Measurements from ENCODE around the gene TRABD2A. TPM values are rescaled to one million over a fixed set of nuclear protein-coding genes. Genes with fewer than 3 reads are reported as not detected.
A peak's percentile ranks its signal among the peaks of the same experiment; 100 is the strongest.

Gene TRABD2A
- total and polyA plus RNA-seq, 9 of the 15 experiments (the other 6 are each of a cell fraction or from before 2014, with no cell fraction given): 0.07 to 0.45 (median 0.25) TPM

DNA sequence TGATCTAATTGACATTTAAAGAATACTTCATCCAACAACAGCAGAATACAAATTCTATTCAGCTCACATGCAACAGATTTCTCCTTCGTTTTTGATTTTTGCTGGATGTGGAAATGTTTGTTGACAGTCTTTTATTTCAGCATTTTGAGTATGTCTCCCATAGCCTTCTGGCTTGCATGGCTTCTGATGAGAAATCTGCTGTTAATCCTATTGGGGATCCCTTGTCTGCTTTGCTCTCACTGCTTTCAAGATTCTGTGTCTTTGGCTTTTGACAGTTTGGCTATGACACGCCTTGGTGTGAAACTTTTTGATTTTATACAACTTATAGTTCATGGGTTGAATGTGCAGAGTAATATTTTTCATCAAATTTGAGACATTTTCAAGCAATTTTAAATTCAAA is 44.7 kb downstream of the TRABD2A start:
- H3K9ac ChIP-seq (ENCODE audit: insufficient read depth in 1 of 2, low read depth in 2 of 2, low read length in 2 of 2): no peak overlapping the region
- peaks cover 0 to 8% of the 10 kb centered on the region in 2 experiments; a peak in 1 of 5 replicates for H3K4me1 ChIP-seq (replicated peaks in 1 of 2; ENCODE audit: control insufficient read depth in 2 of 2, insufficient read depth in 2 of 2, low read length in 2 of 2)
- TF ChIP-seq GATAD2B (IDR thresholded peaks at IDR 0.05; ENCODE audit: borderline replicate concordance): no peak
- TF ChIP-seq, protein P1, sequence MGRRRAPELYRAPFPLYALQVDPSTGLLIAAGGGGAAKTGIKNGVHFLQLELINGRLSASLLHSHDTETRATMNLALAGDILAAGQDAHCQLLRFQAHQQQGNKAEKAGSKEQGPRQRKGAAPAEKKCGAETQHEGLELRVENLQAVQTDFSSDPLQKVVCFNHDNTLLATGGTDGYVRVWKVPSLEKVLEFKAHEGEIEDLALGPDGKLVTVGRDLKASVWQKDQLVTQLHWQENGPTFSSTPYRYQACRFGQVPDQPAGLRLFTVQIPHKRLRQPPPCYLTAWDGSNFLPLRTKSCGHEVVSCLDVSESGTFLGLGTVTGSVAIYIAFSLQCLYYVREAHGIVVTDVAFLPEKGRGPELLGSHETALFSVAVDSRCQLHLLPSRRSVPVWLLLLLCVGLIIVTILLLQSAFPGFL (CRISPR knock-in tag; IDR thresholded peaks at IDR 0.05): no peak
- no peak for TF ChIP-seq SLC30A9 (CRISPR knock-in tag; IDR thresholded peaks at IDR 0.05)
- TF ChIP-seq ZBTB26 (CRISPR knock-in tag; IDR thresholded peaks at IDR 0.05): no peak
- TF ChIP-seq E2F5 (CRISPR knock-in tag; IDR thresholded peaks at IDR 0.05): no peak
- peak; percentile 51; the same call in 1 of the 2 replicates for TF ChIP-seq CBX5 (IDR thresholded peaks at IDR 0.05; ENCODE audit: borderline replicate concordance, low read depth)
- no TSS peak for BruUV-seq (replicated peaks)
- 5% methylated on average over 2 of the region's 2 CpGs for WGBS (ENCODE audit: insufficient coverage, low coverage, missing lambda C conversion rate)
- peaks cover 2 to 26% of the 10 kb centered on the region in 2 experiments; a peak in 2 of 5 replicates for H3K27me3 ChIP-seq (ENCODE audit: control insufficient read depth in 2 of 2, insufficient read depth in 2 of 2, low read length in 2 of 2)
- no peak overlapping the region for H3K27ac ChIP-seq (ENCODE audit: extremely low read depth, low read depth, low read length)
- H3K4me2 ChIP-seq (ENCODE audit: insufficient read depth, low read length): no peak overlapping the region
- ChIA-PET POLR2A (no interaction called here), CTCF (ENCODE audit: low intra/inter-chr PET ratio) (no interaction called here)
- no peaks in the 10 kb centered on the region for H3K36me3 ChIP-seq (ENCODE audit: control insufficient read depth, insufficient read depth, low read length)
- H2AFZ ChIP-seq (ENCODE audit: low read depth, low read length): no peak overlapping the region
- in situ Hi-C loops (cut with MboI): no loop called here
- no peak overlapping the region for H3K4me3 ChIP-seq
- ATAC-seq (no peak), DNase-seq (ENCODE audit: extremely low read depth in 1 of 4, low spot score in 3 of 4) (no peak), FAIRE-seq (no peak)
- H4K20me1 ChIP-seq (replicated peaks; ENCODE audit: control insufficient read depth, insufficient read depth, low read length): no peaks in the 10 kb centered on the region
- no peaks in the 10 kb centered on the region for H3K9me3 ChIP-seq (replicated peaks; ENCODE audit: control insufficient read depth, insufficient read depth, low read depth, low read length)
- H3K9me1 ChIP-seq (ENCODE audit: control insufficient read depth, insufficient read depth, low read length): no peaks in the 10 kb centered on the region
- intact Hi-C loops (cut with micrococcal nuclease): no loop called here
- H3K79me2 ChIP-seq (ENCODE audit: control insufficient read depth, insufficient read depth, low read length): no peaks in the 10 kb centered on the region
